HG03280 (cell line): ENCODE measurements around the gene MSI2.

Source experiments
- ATAC-seq: cut with Tn5 transposase; IDR thresholded peaks from one replicate; pipeline ENCODE4 v1.9.1; 2021; ENCODE audit warnings: mild to moderate bottlenecking, moderate library complexity; ENCODE audit not compliant: unreplicated experiment

The MSI2 gene

DNA sequence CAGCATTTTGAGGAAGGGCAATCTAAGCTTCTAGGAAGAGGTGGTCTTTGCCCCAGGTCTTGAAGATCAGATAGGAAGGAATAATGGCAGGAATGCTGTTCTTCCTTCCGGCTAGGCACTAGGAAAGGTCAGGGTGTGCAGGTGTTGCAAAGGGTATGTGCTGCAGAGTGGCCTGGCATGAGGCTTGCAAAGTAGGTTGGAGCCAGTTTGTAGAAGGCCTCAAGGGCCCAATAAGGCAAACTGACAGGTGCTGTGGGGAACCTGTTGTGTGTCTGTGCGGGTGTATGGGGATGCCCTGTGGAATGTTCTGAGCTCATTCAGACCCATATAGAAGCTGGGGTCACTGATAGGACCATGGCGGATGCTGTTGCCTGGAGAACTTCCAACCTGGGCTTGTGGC lies 12.7 kb downstream of the MSI2 start:
- no peak for ATAC-seq

DNA sequence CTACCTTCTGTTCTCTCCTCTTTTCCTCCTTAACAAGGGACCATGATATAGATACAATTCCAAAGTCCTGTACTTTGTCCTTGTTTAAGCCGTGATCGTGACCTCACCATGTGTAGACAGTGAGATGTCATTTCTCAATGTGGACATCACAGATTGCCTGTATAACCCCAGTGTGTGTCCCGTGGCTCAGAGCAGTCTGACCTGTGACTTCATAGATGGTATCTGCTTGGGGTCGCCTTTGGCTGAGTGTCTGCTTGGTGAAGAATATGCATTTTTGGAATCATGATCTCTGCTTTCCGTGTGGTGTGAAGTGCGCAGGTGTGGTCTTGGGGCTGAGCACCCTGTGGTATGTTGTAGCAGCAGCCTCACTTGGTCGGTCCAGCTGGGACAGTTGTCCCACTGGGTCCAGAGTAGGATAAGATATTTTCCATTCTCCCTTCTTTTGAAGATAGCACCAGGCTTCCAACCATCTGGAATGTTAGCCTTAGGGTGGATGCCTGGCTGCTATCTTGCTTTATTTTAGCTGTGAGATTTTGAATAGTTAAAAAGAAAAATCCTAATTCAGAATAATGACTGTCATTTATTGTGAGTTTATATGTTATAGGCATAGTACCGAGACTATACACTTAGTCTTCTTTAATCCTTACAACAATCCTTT lies 13.4 kb downstream of the MSI2 start:
- ATAC-seq = no peak

DNA sequence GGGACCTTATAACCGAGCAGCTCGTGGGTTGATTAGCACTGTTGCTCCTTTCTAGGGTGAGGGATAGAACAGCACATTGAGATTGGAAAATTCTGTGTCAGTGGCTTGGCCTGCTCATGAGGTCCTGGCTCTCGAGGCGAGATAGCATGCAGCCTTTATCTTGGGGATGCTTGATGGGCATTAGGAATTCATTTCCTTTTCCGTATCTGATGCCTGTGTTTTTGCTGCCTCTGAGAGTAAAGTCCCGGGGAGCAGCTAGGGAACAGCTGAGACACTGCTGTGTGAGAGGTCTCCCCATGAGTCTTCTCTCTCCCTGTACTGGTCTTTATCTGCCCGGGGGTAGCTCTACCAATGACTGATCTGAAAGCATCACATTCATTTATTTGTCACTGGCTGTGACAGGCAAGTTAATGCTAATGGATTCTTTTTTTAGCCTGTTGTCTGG lies 14.5 kb downstream of the MSI2 start:
- ATAC-seq = no peak

DNA sequence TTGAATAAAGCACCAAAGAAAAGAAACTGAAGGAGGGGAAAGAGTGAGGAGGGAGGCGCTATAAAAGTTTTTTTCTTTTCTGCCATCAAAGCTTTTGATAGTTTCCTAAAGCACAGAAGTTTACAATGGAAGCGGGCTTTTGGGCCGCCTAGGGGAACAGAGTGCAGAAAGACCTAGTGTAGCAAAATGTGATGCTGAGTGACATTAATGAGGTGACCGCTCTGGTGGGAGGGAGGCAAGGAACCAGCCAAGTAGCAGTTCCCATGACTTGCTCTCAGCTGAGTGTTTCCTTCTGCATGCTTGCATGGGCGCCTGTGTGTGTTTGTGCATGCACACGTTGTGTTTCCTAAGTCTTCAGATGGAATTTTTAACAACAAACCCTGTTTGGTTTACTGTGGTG lies 15.5 kb downstream of the MSI2 start:
- ATAC-seq = no peak

DNA sequence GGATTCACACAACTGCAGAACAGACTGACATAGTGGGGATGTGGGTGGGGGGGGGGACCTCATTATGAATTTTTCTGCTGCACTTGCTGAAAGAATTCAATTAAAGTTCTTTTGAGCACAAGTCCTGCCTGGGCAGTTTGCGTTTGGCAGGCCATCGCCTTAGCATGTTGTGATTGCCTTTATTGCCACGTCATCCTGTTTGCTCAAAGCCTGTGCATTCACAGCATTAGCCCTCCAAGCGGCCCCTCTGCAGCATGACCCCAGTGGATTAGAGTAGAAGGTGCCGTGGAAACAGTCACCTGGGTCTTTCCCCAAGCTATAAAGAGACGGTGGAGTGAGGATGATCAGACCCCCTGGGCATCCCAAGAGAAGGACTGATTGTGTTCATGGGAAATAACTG lies 17.2 kb downstream of the MSI2 start:
- ATAC-seq = no peak

DNA sequence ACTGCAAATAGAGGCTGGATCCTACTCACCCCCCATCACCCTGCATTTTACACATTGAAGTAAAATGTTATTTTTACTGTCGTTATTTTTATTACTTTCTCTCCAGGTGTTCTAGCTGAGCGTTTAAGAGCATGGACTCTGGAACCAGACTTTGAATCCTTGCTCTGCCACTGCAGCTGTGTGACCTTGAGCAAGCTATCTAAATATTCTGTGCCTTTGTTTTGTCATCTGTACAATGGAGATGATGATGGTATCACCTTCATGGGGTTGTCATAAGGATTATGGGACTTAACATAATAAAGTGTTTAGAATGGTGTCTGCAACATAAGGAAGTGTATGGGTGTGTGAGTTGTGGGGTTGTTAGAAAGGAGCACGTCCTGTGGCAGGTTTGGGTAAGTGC lies 17.8 kb downstream of the MSI2 start:
- ATAC-seq = no peak

DNA sequence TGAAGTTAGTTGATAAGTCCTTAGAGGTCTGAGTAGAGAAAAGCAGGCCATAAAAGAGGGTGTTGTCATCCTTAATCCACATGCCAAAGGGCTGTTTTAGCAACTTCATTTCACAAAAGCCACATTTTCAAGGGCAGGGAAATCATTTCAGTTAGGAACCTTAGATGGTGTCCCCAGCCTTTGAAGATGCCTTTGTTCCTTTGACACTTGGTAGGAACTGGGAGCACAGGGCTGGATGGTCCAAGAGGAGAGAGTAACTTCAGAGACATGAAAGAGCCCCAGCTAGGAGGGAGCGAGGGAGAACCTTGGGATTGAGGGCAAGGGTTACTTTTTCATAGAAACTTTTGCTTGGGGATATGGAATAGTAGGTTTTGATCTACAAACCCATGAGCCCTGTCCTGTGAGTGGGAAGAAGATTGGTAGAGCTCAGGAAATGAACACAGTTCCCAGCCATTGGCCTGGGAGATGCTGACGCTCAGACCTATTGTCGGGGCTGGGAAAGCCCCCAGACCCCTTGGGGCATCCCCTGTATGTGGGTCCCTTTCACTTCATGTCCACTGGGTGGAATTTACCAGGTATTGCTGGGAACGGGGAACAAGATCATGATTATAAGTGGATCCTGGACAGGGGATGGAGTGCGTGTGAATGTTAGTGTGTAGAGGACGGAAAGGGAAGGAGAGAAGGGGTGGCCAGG lies 18.9 kb downstream of the MSI2 start:
- no peak for ATAC-seq

DNA sequence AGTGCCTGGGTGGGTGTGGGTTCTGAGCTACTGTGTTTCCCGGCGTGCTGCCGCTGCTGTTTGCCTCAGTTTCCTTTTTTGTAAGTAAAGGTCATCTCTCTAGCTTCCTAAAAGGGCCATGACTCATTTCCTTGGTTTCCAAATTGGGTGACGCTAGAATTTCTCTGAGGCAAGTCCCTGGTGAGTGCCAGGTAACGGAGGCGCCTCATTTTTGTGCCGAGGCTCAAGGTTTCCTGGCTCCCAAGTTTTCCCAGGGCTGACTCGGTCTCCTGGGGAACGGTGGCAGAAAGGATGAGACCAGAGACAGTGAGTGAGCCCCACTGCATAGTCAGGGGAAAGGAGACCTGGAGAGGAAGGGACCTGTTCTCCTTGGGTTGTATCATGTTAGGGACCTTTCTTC lies 20.3 kb downstream of the MSI2 start:
- ATAC-seq = no peak

DNA sequence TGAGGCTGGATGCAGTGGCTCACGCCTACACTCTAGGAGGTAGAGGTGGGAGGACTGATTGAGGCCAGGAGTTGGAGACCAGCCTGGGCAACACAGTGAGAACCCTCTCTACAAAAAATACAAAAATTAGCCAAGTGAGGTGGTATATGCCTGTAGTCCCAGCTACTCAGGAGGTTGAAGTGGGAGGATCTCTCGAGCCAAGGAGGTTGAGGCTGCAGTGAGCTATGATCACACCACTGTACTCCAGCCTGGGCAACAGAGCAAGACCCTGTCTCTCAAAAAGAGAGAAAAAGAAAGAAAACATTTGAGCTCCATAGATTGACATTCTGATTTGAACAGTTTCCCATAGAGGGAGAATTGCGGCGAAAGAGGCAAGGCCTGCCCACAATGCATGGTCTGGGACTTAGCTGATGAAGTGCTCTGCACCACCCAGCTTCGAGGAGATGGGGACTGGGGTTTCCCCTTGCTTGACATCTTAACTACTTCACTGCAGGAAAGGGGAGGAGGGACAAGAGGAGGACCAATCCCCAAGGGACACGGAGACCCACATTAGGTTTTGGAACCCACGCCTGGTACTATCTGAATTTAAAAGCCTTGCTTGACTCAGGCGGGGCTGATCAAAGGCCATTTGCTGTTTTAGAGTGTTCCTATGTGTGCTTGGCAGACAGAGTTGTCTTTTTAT lies 21.7 kb downstream of the MSI2 start:
- ATAC-seq = no peak

DNA sequence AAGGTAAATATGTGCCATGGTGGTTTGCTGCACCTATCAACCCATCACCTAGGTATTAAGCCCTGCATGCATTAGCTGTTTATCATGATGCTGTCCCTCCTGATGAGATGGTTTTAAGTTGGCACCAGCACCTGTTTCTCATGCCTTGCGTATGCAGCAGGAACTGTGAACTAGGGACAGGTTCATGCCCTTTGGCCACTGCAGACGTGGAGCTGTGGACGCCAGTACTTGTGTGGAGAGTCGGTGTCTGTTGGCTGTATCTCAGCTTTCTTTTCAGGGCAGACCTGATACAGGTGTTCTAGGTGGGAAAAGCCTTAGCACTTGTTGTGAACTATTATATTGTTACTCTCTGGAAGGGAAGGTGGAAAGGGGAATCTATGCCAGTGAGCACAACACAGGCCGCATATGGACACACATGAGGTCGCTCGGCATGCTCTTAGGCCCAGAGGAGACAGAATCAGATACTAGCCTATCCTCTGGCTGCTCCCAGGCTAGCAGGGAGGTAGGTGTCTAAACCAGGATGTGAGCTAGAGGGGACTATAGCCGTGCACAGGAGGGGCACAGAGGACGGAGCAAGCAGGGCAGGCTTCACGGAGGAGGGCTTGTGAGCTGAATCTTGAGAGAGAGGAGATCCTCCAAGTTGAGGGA lies 22.5 kb downstream of the MSI2 start:
- no peak for ATAC-seq

DNA sequence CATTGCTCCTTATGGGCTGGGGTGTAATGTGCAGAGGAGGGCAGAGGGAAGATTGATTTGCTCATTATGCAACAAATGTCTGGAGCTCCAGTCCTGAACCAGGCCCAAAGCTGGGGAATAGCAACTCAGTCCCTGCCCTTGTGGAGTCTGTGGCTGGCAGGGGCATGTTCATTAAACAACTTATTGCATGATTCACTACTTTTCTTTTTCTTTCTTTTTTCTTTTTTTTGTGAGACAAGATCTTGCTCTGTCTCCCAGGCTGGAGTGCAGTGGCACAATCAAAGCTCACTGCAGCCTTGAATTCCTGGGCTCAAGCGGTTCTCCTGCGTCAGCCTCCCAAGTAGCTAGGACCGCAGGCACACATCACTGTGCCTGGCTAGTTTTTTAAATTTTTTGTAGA lies 23.1 kb downstream of the MSI2 start:
- ATAC-seq = no peak

DNA sequence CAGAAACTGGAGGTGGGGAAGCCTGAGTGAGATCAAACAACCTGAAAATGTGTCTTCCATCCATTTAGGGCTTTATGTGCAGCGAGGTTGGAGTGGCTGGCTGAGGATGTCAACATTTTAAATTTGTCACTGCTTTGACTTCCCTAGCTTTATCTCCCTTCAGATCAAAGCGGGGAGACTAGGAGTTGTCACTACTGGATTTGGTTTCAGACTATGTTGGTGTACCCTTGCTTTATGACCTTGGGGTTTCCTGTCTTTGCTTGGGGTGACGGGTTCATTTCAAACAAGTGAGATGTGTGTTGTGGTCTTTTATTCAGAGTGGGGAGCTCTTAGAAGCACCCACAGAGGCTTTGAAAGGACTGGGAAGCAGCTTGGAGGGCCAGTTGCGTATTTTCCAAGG lies 25.6 kb downstream of the MSI2 start:
- ATAC-seq = no peak

DNA sequence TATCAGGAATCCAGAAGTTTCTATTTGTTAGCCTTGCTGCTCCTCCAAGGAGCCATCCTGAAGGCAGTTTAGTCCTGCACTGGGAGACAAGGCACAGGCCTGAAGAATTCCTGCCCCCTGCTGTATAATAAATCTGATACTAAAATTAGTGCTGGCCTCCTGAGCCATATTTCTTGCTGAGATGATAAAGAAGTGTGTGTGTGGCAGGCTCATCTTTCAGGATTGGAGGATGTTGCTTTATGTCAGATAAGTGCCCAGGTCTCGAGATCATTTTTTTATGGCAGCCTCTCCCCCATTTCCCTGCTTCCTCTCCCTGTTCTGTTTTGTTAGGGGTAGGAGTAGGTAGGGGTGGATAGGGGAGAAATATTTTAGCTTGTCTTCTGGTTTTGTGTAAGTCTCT lies 26.0 kb downstream of the MSI2 start:
- ATAC-seq = no peak

DNA sequence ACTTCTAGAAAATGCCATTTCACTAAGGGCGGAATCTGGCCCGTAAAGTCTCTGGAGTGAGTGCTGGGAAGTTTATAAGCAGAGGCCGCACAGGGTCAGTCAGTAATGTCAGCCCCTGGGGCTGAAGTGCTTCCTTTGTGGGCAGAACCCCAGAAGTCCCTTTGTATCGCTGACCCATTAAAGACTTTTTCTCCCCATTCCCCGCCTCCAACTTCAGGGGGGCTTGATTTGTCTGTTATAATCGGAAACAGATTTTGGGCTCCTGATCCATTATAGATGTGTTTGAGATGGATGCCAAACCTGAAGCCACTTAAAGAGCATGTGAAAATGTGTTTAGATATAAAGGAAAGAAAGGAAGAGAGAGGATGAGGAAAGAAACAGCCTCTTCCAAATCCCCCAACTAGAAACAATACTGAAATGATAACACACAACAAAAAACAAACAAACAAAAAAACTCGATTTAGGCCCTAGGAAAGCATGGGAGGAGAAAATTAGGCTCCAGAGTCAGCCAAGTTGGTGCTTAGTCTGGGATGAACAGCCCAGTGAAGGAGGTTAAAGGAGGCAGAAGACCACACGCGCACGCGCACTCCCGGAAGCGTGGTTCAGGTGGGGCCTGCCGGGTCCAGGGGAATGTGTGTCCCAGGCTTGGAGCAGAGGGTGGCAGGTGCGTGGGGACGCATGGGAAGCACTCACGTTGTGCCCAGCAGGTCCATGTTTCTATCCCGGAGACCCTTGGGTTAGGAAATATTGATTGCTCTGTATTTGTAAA lies 27.1 kb downstream of the MSI2 start:
- no peak for ATAC-seq

DNA sequence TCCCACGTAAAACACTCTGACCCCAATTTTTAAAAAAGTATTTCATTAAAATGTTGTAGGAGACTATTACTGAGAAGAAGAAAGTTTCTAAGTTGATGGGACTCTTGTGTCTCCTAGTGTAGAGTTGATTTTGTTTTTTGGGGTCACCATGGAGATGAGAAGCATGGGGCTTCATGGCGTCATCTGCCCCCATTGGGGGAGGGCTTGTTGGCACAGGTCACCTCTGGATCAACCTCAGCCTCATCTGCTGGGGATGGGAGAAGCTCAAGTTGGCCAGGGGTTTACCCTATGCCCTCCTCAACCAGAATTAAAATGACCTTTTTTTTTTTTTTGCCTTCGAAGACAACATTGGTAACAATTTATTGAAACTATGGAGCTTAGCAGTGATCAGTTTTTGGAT lies 28.3 kb downstream of the MSI2 start:
- no peak for ATAC-seq

DNA sequence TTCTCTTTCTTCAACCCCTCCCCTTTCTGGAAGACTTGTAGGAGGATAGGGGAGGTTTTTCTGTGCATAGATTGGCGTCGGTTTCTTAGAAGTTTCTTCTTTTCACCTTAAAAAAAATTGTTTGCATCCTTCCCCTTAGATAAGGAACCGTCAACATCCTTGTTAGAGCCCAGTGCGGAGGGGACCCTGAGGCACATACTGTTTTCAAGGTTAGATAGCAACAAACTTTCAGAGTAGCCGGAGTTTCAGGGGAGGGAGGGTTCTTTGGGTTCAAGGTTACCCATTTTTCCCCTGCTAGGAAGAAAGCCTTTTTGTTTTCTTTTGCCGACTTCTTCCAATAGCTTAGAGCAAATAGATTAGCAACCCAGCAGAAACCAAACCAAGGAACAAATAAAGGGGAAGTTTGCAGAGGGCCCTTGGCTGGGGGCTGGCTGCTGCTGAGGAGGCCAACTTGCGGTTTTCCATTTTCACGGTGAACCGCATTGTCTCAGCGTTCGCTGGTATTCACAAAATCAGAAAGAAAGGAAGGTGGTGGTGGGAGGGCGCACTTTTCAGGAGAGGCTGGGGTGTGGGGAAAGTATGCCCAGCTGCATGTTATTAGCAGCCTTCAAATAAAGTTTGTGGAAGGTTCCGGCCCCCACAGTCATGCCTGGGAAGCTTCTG lies 28.8 kb downstream of the MSI2 start:
- ATAC-seq = no peak

DNA sequence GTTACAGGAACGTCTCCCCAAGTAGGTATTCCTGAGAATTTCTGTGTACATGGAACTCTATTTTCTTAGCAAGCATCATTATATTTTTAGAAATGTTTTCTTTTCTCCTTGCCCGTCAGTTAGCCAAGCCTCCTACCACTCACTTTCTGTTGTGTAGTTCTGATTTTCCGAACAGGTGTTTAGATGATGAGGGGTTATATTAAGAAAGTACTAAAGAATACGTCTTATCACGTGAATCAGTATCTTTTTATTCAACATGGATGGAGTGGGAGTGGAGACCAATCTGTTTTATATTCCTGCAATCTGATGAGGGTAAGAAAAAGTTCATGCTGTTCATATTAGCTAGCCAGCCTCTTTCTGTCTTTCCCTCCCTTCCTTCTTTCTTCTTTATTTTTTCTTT lies 29.4 kb downstream of the MSI2 start:
- ATAC-seq = no peak

DNA sequence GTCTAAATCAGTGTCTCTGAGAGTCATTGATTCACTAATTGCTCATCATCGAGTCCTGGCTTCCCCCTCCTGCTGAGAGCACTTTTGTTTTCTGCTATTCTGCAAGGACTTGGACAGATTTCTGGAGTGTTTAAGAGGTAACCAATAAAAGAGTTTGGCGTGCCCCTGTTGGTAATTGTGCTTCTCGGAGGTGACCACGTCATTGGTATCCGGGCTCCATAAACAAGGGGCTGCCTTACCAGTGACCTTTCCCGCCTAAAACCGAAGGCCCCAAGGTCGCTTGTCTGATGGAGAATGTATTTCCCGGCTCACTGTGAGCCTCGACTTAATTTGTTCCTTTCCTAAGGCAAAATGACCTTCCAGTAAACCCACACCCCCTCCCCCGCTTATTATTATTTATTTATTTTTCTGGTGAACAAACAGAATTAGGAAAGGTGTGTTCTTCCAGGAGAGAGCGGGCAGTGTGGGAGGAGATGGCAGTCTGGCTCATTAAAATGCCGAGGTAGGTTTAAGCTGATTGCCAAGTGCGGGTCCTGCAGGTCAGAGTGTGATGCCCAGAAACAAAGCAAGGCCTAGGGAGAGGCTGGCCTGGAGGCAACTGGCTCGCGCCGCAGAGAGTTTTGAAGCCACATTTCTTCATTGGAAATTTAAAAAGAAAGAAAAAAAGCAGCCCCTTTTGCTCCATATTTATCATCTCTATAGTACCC lies 30.2 kb downstream of the MSI2 start:
- no peak for ATAC-seq

DNA sequence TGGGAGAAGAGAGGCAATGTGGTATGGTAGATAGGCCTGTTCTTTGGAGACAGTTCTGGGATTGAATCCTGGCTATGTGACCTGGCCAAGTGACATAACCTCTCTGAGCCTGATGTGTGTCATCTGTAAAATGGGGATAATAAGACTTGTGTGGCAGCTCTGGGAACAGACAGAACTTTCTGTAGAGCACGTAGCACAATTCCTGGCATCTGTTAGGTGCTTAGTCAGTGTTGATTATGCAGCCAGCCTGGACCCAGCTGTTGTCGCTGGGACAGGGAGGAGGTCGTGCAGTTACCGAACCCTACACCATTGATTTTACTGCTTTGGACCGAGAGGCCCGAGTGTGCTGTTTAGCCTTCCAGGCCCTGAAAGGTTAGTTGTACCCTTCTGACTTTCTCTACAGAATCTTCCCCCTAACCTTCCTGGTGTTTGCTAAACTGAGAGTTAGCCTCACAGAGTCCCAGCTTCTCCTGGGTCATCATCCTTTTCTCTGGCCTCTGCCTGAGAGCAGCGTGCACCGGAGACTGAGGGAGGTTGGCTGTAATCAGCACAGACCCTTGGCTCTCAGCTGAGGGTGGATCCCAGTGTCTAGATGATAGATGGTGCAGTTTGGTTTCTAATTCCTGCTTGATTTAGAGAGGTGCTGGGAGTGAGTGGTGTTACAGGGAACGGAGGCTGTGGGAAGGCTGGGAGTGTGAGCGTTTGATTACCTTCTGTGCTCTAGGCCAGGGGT lies 31.9 kb downstream of the MSI2 start:
- no peak for ATAC-seq
